NCI-H1092 (cell line): ENCODE results near the gene STON2.
A peak's percentile ranks its signal among the peaks of the same experiment; 100 is the strongest.
"Not testable (repeated sequence)": the region's sequence is repeated elsewhere in the genome, so short reads cannot be mapped to it uniquely, and the experiment has no call there.

Experiments
- DNase-seq: peaks from one replicate; lab custom pipeline; 2025; lab: John Stamatoyannopoulos, UW

Gene STON2

GRCh38 chr14:81382517-81383225 lies 17.5 kb downstream of the STON2 start:
- DNase-seq = no peak

DNA sequence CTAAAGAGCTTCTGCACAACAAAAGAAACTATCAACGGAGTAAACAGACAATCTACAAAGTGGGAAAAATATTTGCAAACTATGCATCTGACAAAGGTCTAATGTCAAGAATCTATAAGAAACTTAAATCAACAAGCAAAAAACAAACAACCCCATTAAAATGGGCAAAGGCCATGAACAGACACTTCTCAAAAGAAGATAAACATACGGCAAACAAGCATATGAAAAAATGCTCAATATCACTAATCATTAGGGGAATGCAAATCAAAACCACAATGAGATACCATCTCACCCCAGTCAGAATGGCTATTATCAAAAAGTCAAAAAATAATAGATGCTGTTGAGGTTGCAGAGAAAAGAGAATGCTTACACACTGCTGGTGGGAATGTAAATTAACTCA lies 20.1 kb downstream of the STON2 start:
- DNase-seq = not testable (repeated sequence)

- no peak for DNase-seq
These were observed 28.3 kb downstream of the STON2 start for GRCh38 chr14:81371802-81372201.

DNA sequence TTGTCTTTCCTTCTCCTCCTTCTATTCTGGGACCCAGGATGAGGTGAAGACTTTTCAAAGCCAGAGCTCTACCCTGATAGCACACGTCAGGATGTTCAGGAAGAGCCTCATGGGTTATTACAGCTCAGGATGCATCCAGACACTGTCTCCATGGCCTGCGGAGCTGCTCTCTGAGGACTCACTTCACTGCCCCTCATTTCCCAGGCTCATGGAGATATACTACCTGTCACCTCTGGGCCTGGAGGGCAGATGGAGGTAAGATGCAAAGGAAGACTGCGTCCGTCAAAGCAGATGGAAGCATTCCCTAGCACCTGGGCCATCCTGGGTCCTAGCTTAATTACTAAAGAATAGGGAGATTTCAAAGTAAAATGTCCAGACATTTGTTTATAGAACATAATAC lies 32.6 kb downstream of the STON2 start:
- DNase-seq = no peak

- no peak for DNase-seq
These were observed 33.2 kb downstream of the STON2 start for GRCh38 chr14:81366884-81367283.

DNA sequence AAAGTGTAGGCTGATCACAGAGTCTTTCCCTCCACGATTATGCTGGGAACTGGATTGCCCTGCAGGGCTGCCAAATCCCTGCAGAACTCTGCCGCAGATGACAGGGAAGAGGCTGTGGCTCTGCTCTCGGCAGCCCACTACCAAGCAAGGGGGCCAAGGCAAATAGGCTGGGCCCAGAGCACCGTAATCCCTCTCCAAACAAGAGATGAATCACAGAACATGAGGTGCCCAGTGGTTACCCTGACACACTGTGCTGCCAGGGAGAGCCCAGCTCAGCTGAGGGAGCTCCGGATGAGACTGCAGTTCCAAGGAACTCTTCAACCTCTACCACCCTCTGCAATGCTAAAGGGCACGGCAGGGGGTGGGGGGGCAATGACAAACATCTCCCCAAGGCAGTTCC lies 33.9 kb downstream of the STON2 start:
- peak; percentile 69 for DNase-seq

DNA sequence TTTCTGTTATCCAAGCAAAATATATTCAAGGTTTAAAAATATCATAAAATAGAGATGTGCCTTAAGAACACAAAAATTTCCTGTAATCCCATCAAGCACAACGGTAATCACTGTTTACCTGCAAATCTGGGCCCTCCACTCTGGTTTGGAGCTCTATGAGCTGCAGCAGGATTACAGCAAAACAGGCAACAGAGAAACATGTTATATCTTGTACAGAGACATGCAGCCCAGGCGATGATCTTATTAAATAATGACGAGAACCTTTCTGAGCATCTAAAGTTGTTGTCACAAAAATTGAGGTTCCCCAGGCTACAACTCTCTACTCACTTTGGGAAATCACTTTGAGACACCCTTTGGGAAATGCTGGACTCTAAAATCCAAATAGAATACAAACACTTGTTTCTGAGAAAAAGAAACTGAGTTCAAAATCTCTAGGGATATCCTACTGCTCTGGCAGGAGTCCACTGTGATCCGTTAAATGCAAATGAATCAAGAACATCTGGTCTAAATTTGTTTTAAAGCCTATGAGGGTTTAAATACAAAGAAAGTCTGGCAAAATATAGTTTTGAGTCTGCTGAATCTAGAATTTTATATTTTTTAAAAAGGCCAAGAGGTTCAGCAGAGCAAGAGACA lies 36.3 kb downstream of the STON2 start:
- no peak for DNase-seq

DNA sequence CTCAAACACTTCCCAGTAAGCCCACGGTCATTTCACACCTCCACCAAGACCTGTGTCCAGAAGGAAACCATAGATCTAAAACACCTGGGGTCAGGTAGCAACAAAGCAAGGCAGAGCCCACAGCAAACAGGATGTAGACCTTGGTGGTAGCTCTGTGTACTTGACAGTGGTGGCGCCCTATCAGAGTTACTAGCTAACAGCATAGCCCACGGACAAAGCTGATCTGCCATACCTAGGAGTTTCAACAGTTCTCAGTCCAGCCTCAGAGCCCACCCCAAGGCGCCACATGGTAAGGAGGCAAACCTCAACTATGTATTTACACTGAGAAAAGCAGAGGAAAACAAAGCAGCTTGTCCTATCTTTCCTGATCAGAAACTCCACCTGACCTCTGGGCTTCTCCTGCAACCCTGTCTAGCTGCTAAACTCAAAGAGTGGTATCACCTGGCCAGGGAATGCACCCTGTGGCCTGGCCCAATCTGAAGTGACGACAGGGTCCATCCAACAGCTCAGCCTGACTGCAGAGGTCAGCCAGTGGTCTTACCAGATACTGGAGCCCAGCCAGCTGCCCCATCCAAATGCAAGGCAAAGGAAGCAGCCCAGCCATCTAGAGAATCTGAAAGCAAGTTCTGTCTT lies 46.3 kb downstream of the STON2 start:
- no peak for DNase-seq

- no peak for DNase-seq
These were observed 47.7 kb downstream of the STON2 start for GRCh38 chr14:81352413-81352812.

DNA sequence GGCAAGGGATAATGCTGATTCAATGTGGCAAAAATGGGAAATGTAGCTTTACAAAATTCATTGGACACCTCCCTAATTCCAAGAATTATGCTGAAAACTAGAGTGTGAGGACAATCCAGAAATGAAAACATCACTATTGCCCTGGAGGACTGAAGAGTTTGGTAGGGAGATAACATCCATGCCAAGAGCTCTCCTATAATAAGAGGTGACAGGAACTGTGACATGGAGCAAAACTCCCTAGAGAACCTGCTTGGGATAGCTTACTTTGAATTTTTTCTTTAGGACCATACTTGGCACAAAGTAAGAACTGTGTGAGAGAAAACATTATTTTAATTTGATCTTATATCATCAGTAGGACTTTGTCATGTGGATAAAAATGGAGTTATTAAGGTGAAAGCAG lies 48.9 kb downstream of the STON2 start:
- DNase-seq = no peak

DNA sequence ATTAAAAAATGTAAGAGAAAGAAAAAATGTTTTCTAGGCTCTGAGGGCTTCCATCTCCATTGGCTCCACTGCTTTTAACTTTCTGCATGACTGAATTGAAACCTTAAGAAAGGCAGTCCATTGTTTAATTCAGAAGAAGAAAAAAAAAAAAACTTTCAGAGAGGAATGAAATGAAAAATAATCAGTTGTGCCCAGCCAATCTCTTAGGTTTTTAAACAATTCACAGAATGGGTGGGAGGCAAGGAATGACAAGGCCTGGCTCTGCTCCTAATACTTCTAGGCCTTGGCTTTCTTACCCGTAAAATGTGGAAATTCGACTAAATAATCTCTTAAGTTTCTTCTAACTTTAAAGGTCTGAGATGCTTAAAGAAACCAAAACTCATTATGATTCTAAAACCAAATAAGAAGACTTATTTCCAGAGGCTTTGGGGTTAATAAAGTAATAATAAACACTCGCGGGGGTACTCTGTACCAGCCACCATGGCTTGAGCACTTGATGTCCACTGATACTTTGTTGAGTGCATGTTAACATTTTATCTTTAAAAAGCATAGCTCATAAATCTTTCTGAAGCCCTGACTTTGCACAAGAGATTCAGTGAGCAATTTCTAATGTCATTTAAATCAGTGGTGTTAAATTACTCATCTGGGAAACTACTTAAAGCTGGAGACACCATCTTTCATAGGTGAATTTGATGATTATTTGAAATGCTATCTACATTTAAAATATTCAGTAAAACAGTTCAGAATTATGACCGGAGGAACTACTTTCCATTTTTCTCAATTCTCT lies 49.6 kb downstream of the STON2 start:
- DNase-seq = no peak

DNA sequence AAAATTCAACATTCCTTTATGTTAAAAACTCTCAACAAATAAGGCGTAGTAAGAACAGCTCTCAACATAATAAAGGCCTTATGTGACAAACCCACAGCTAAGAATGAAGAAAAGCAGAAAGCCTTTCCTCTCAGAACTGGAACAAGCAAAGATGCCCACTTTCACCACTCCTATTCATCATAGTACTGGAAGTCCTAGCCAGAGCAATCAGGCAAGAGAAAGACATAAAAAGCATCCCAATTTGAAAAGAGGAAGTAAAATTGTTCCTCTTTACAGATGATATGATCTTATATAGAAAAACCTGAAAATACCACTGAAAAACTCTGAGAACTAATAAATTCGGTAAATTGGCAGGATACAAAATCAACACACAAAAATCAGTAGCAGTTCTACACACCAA lies 52.1 kb downstream of the STON2 start:
- no peak for DNase-seq

DNA sequence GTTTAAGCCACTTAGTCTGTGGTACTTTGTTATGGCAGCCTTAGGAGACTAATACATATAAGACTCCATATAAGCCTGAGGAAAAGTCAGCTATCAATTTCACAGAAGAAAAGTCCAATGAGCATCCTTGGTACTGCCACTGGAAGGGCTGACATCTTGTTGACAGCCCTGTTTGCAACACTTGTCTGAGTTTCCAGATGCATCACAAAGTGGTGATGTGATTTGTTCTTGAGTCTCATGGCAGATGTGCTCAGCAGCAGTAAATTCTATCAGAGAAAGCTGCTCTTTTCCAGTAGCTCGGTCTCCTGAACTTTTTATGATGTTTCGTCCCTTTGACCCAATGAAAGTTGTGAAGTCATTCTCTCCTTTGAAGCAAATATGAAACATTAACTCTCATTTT lies 54.3 kb downstream of the STON2 start:
- DNase-seq = no peak

DNA sequence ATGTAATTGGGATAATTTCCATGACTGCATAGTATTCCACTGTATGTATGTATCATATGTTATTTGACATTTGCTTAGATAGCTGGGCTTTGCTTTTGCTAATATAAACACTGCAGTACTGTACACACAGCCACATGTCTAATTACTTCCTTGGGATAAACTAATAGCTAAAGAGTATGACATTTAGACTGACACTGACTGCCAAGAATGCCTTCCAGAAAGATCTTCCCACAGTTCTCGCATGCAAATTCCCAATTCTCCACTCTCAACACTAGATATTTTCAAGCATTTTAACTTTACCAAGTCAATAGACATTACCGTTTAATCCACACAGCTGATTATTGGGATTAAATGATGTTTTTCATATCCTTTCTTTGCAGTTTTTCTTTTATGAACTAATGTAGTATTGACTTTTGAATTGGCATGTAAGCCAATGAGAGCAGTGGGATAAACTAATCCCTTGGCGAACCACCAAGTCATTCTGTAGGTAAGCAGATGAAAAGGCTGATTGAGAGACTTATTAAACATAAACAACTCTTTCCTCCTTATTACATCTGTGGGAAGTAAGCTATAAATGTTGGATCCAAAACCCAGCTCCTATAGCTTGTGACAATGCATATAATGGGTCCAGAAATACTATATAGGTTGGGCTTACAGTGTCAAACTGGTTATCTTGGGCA lies 55.5 kb downstream of the STON2 start:
- DNase-seq = no peak

DNA sequence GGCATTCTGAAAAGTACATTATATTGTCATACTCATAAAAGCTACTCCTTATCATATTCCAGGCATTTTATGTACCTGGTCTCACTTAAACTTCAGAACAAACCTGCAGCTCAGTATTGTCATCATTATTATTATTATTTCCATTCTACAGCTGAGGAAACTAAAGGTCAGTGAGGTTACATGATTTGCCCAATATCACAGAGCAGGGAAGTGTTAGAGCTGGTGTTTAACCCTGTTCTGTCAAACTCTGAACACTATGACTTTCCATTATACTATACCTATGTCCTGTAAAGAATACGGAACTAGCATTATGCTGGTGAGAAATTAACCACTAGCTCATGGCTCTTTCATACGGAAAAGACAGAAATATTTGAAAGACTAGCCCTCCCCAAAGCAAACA lies 56.4 kb downstream of the STON2 start:
- DNase-seq = no peak

GRCh38 chr14:81342850-81343580 lies 57.1 kb downstream of the STON2 start:
- DNase-seq = no peak

- no peak for DNase-seq
These were observed 58.3 kb downstream of the STON2 start for GRCh38 chr14:81341781-81342180.

- peak; percentile 68 for DNase-seq
These were observed 58.8 kb downstream of the STON2 start for GRCh38 chr14:81341370-81341769.

GRCh38 chr14:81340201-81340600 lies 59.9 kb downstream of the STON2 start:
- DNase-seq = no peak

DNA sequence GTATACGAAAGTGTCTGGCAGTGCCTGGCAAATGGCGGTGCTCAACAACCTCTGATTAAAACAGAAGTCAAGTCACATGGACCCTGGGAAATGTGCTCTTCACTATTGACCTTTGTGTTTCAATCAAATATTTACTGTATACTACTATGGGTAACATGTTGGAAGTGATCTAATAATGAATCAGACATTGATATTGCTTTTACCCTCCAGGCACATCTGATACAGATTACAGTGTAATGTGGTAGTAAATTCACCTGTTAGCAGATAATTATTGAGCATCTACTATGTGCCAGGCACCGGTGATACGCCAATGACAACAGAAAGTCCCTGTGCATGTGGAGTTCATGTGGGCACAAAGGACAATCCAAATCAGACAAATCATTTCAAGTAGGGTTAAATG lies 63.1 kb downstream of the STON2 start:
- no peak for DNase-seq

DNA sequence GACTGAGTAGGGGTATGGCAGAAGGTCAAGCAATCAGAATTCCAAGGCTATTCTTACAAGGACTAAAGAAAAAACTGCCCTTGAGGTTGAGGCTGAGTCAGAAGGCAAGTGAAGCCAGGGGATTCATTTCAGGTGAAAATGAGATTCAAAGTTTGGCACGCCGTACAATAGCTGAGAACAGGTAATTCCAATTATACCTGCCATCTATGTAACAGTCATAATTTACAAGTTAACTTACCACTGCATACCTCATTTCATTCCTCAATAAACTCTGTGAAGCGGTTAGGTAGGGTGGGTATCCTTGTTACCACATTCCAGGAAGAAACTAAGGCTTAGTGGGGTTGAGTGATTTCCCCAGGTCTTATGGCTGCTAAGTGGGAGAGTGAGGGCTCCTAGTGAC lies 64.1 kb downstream of the STON2 start:
- DNase-seq = no peak
